GM20431 (cell line): ENCODE results near the gene DTX4.

Source experiments
- in situ Hi-C: fragments of 300-500 bp; cut with MseI, MboI; formaldehyde crosslinking; loops from one replicate; pipeline ENCODE4 v1.15.0; 2020; ENCODE audit warnings: low sequenced_read_pairs; ENCODE audit not compliant: unreplicated experiment

The DTX4 gene

GRCh38 chr11:59255281-59255680, 83.3 kb downstream of the DTX4 start:
- in situ Hi-C loops = no loop called here
